GM12892 (cell line): Measurements from ENCODE around the gene FTCD.

Source experiments
- POLR2A ChIP-seq: IDR thresholded peaks from 2 replicates; pipeline ENCODE4 v1.6.1; 2011; ENCODE audit warnings: low read depth, low read length, control low read depth
- POLR2AphosphoS5 ChIP-seq: IDR thresholded peaks from 2 replicates; pipeline ENCODE4 v1.6.1; 2011; ENCODE audit warnings: low read depth, low read length, control low read depth
- TAF1 ChIP-seq: IDR thresholded peaks from 2 replicates; pipeline ENCODE4 v1.6.1; 2011; ENCODE audit warnings: low read depth, mild to moderate bottlenecking, control low read depth, low read length, borderline replicate concordance

- no peak for TF ChIP-seq POLR2AphosphoS5
- no peak for TF ChIP-seq POLR2A
- TF ChIP-seq TAF1, result no peak
These were observed 41.4 kb upstream of the FTCD start for GRCh38 chr21:46196733-46197132.
